HG03159 (cell line): ENCODE data around the gene ADAMTS12.

ENCODE experiments used
- ATAC-seq: cut with Tn5 transposase; IDR thresholded peaks from one replicate; pipeline ENCODE4 v1.9.1; 2021; ENCODE audit warnings: mild to moderate bottlenecking, moderate library complexity; ENCODE audit not compliant: unreplicated experiment

The ADAMTS12 gene

GRCh38 chr5:33720176-33720575, 171.6 kb downstream of the ADAMTS12 start:
- ATAC-seq: no peak

- ATAC-seq: no peak
These were observed 172.0 kb downstream of the ADAMTS12 start for GRCh38 chr5:33719769-33720168.

- ATAC-seq: no peak
These were observed 176.1 kb downstream of the ADAMTS12 start for GRCh38 chr5:33715661-33716060.

- ATAC-seq: no peak
These were observed 178.5 kb downstream of the ADAMTS12 start for GRCh38 chr5:33713136-33713765.

- no peak for ATAC-seq
These were observed 179.1 kb downstream of the ADAMTS12 start for GRCh38 chr5:33712664-33713063.

GRCh38 chr5:33711094-33711679, 180.6 kb downstream of the ADAMTS12 start:
- ATAC-seq: no peak

GRCh38 chr5:33702867-33703266, 188.9 kb downstream of the ADAMTS12 start:
- ATAC-seq: no peak

GRCh38 chr5:33701951-33702350, 189.8 kb downstream of the ADAMTS12 start:
- no peak for ATAC-seq

GRCh38 chr5:33701251-33701650, 190.5 kb downstream of the ADAMTS12 start:
- ATAC-seq: no peak

- no peak for ATAC-seq
These were observed 195.4 kb downstream of the ADAMTS12 start for GRCh38 chr5:33696411-33696810.

GRCh38 chr5:33692980-33693379, 198.8 kb downstream of the ADAMTS12 start:
- no peak for ATAC-seq

- ATAC-seq: no peak
These were observed 199.9 kb downstream of the ADAMTS12 start for GRCh38 chr5:33691856-33692255.

GRCh38 chr5:33690374-33691135, 201.2 kb downstream of the ADAMTS12 start:
- no peak for ATAC-seq

GRCh38 chr5:33688526-33688925, 203.3 kb downstream of the ADAMTS12 start:
- no peak for ATAC-seq

- no peak for ATAC-seq
These were observed 203.7 kb downstream of the ADAMTS12 start for GRCh38 chr5:33688066-33688465.

- ATAC-seq: no peak
These were observed 205.7 kb downstream of the ADAMTS12 start for GRCh38 chr5:33685873-33686755.

- ATAC-seq: no peak
These were observed 207.2 kb downstream of the ADAMTS12 start for GRCh38 chr5:33684496-33685159.

GRCh38 chr5:33679791-33680190, 212.0 kb downstream of the ADAMTS12 start:
- no peak for ATAC-seq

- peak; percentile 78 for ATAC-seq
These were observed 215.8 kb downstream of the ADAMTS12 start for GRCh38 chr5:33675958-33676464.

GRCh38 chr5:33671700-33672291, 220.0 kb downstream of the ADAMTS12 start:
- no peak for ATAC-seq
